ENCODE measurements around the gene PRDM11. TPM values are rescaled to one million over a fixed set of nuclear protein-coding genes. Genes with fewer than 3 reads are reported as not detected.

The PRDM11 gene
- total RNA-seq, result 10 to 100 TPM; 29.5 to 43.2 (median 33.5) TPM

- TF ChIP-seq POLR2AphosphoS5 (IDR thresholded peaks at IDR 0.05), result no peak
- no peak for TF ChIP-seq EP300 (IDR thresholded peaks at IDR 0.05)
- TF ChIP-seq CTCF (IDR thresholded peaks at IDR 0.05), result no peak
- no peak for TF ChIP-seq POLR2A (IDR thresholded peaks at IDR 0.05; ENCODE audit: low read depth)
- no peak for DNase-seq (ENCODE audit: extremely low spot score)
- Histone ChIP-seq H3K27me3 (no peaks in the 10 kb centered on the region), H3K9me3 (no peaks in the 10 kb centered on the region), H3K4me3 (peak within 1 kb of the TSS; percentile 72 to 79 (median 76)), H3K36me3 (no peaks in the 10 kb centered on the region), H3K4me1 (peaks cover 14 to 41% (median 30%) of the 10 kb centered on the region in 4 donors), H3K27ac (replicated peaks in 1 of 4) (peak within 1 kb of the TSS; percentile 95 to 99 (median 99))
- WGBS, result under 1% methylated on average over 36 of the region's 93 CpGs
- intact Hi-C loops (cut with DNase I), result loop anchor here (2.0 to 5.0 kb wide), 2 partner anchors 34 to 66 kb away; no protein-coding TSS in a partner anchor
These were observed at the start of gene PRDM11 for GRCh38 chr11:45146072-45147016. Gene PRDM11 (plus strand): TSS chr11:45146639. CDS start chr11:45181767, 35,128 bp downstream.

- H3K4me1 ChIP-seq, result peaks cover 7 to 30% (median 25%) of the 10 kb centered on the region in 4 donors
- peak; percentile 85 for DNase-seq (ENCODE audit: extremely low spot score)
- H3K27ac ChIP-seq (replicated peaks in 1 of 4), result no peak overlapping the region
- no peaks in the 10 kb centered on the region for H3K9me3 ChIP-seq
- no peak overlapping the region for H3K4me3 ChIP-seq
- 38% methylated on average over 8 of the region's 10 CpGs for WGBS
- TF ChIP-seq CTCF (IDR thresholded peaks at IDR 0.05) (peak in 2 of 3 experiments; percentile 25 to 35), EP300 (IDR thresholded peaks at IDR 0.05) (peak; percentile 56), POLR2A (IDR thresholded peaks at IDR 0.05; ENCODE audit: low read depth) (no peak), POLR2AphosphoS5 (IDR thresholded peaks at IDR 0.05) (peak; percentile 63 to 68)
- no peaks in the 10 kb centered on the region for H3K36me3 ChIP-seq
- H3K27me3 ChIP-seq, result peaks cover 0 to 9% (median 0%) of the 10 kb centered on the region in 4 donors
- intact Hi-C loops (cut with DNase I), result loop anchor here (5.0 kb wide), 1 partner anchor 71 kb away; no protein-coding TSS in a partner anchor
These were observed 48.5 kb upstream of the PRDM11 start for GRCh38 chr11:45097721-45098493.

GRCh38 chr11:45098929-45099328 lies 47.5 kb upstream of the PRDM11 start:
- H3K27ac ChIP-seq (replicated peaks in 1 of 4), result no peak overlapping the region
- no peak overlapping the region for H3K4me3 ChIP-seq
- TF ChIP-seq EP300 (IDR thresholded peaks at IDR 0.05), result no peak
- peaks cover 8 to 28% (median 25%) of the 10 kb centered on the region in 4 donors for H3K4me1 ChIP-seq
- no peaks in the 10 kb centered on the region for H3K36me3 ChIP-seq
- H3K27me3 ChIP-seq, result peaks cover 0 to 12% (median 0%) of the 10 kb centered on the region in 4 donors
- no peaks in the 10 kb centered on the region for H3K9me3 ChIP-seq
- intact Hi-C loops (cut with DNase I), result loop anchor here (5.0 kb wide), 1 partner anchor 72 kb away; no protein-coding TSS in a partner anchor
- 85% methylated on average over 6 of the region's 6 CpGs for WGBS
- peak; percentile 34 for DNase-seq (ENCODE audit: extremely low spot score)

- Histone ChIP-seq H3K27me3 (peaks cover 0 to 20% (median 0%) of the 10 kb centered on the region in 4 donors), H3K36me3 (no peaks in the 10 kb centered on the region), H3K4me3 (no peak overlapping the region), H3K27ac (replicated peaks in 1 of 4) (no peak overlapping the region), H3K4me1 (peaks cover 8 to 29% (median 25%) of the 10 kb centered on the region in 4 donors), H3K9me3 (no peaks in the 10 kb centered on the region)
- TF ChIP-seq POLR2AphosphoS5 (IDR thresholded peaks at IDR 0.05) (no peak), EP300 (IDR thresholded peaks at IDR 0.05) (no peak), POLR2A (IDR thresholded peaks at IDR 0.05; ENCODE audit: low read depth) (no peak), CTCF (IDR thresholded peaks at IDR 0.05) (no peak)
- intact Hi-C loops (cut with DNase I), result loop anchor here (5.0 kb wide), 1 partner anchor 478 kb away; no protein-coding TSS in a partner anchor
- 36% methylated on average over 2 of the region's 2 CpGs for WGBS
- peak; percentile 75 for DNase-seq (ENCODE audit: extremely low spot score)
These were observed 46.1 kb upstream of the PRDM11 start for GRCh38 chr11:45100339-45100738.
